ENCODE results near the gene HNRNPC. TPM values are rescaled to one million over a fixed set of nuclear protein-coding genes. Genes with fewer than 3 reads are reported as not detected.

HNRNPC gene
- total and polyA plus RNA-seq, 2 of the 8 experiments (the other 6 are each of a cell fraction or from before 2014, with no cell fraction given) = 781 to 1,207 TPM

DNA sequence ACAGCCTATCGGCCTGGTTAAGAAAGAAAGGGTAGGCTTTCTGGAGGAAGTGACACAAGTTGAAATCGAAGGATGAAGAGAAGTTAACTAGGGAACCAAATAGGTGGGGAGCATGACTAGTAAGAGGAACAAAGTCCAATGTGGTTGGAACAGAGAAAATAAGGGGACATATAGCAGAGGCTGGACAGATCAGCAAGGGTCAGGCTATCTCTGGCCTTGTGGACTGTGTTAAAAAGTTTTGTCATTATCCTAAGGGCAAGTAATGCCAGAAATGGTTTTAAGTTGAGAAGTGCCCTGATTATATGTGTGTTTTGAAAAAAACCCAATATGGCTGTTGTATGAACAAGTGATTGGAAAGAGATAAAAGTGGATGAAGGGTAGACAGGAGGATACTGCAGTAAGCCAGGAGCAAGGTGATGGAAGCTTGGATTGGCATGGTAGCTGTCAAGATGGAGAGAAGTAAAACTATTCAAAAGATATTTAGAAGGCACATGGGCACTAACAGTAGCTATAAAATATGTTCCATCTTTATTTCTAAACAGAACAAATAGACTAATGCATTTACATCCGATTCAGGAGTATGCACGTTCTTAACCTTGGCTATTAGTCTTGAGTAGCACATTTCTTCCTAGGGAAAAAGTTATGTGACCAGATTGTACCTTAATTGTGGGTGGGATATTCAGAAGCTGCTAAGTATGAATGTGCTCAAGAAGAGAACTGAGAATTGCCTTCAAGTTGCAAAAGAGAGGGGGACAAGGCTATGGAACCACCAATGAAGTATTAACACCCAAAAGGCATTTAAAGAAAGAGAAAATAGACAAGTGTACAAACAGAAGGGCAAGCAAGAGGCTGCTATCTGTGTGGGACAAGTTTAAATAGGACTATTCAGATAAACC, 66.5 kb downstream of the HNRNPC start:
- TF ChIP-seq POLR2AphosphoS5 (IDR thresholded peaks at IDR 0.05; ENCODE audit: low read depth, low read length) (0 out of 2 replicates have a peak, but pooled peaks have one; percentile 45), TBP (IDR thresholded peaks at IDR 0.05; ENCODE audit: low read depth, low read length) (no peak), BCL11A (IDR thresholded peaks at IDR 0.05; ENCODE audit: low read depth in 2 of 2, low read length in 2 of 2) (no peak)
- no peak overlapping the region for H3K14ac ChIP-seq (ENCODE audit: insufficient read length)
- H2BK5ac ChIP-seq (ENCODE audit: low read depth, low read length) = no peak overlapping the region
- no peak overlapping the region for H2AFZ ChIP-seq (ENCODE audit: low read length)
- POLR2A ChIA-PET (ENCODE audit: partially characterized antibody) = interaction anchor here (0.6 to 7.6 kb wide), 19 partner anchors 9 to 1734 kb away, joined by 3 to 101 read pairs (median 3); partner anchors contain the start of genes ARHGEF40 and HNRNPC
- H3K23ac ChIP-seq (ENCODE audit: insufficient read length) = no peak overlapping the region
- no peaks in the 10 kb centered on the region for H3K9me3 ChIP-seq (ENCODE audit: insufficient read depth in 2 of 2, low read depth in 1 of 2, low read length in 1 of 2)
- H3K79me1 ChIP-seq (ENCODE audit: low read depth, low read length) = 0 out of 2 replicates have a peak, but pooled peaks cover 3% of the 10 kb centered on the region
- no peak overlapping the region for H2BK120ac ChIP-seq (replicated peaks; ENCODE audit: low read depth, low read length)
- no peak overlapping the region for H3K18ac ChIP-seq (ENCODE audit: extremely low read depth, low read length)
- no peak overlapping the region for H4K5ac ChIP-seq (ENCODE audit: insufficient read length, low read depth, low read length)
- H3K9ac ChIP-seq (replicated peaks in 1 of 4; ENCODE audit: extremely low read depth in 1 of 4, low read depth in 3 of 4, low read length in 3 of 4) = no peak overlapping the region
- no peaks in the 10 kb centered on the region for H3K23me2 ChIP-seq (ENCODE audit: low read depth, low read length)
- H2BK12ac ChIP-seq (ENCODE audit: low read depth, low read length) = no peak overlapping the region
- no peak overlapping the region for H3K4me2 ChIP-seq (ENCODE audit: insufficient read depth in 1 of 2, low read depth in 2 of 2, low read length in 2 of 2)
- no peak overlapping the region for H2BK20ac ChIP-seq (ENCODE audit: low read length)
- H3K4me3 ChIP-seq (ENCODE audit: extremely low read depth in 1 of 4, insufficient read depth in 2 of 4, low read depth in 3 of 4, low read length in 4 of 4) = no peak overlapping the region
- peaks cover 0 to 9% (median 2%) of the 10 kb centered on the region in 4 experiments; a peak in 5 of 7 replicates for H3K4me1 ChIP-seq (replicated peaks in 1 of 4; ENCODE audit: control insufficient read depth in 3 of 4, insufficient read depth in 4 of 4, low read length in 3 of 4)
- DNase-seq (ENCODE audit: low read depth in 1 of 2, low spot score in 2 of 2) (no peak), FAIRE-seq (no peak)
- 85% methylated on average over 4 of the region's 4 CpGs; no CpG with 5 or more reads in 1 of the 2 experiments for WGBS, 2 experiments (ENCODE audit: extremely low coverage in 1 of 2, insufficient coverage in 1 of 2, insufficient read length in 1 of 2, insufficient replicate concordance in 2 of 2, low coverage in 1 of 2, low lambda C conversion rate in 2 of 2, missing lambda C conversion rate in 1 of 2)
- H2AK5ac ChIP-seq (ENCODE audit: low read depth, low read length) = no peak overlapping the region
- no peak overlapping the region for H3K27ac ChIP-seq (ENCODE audit: low read depth, low read length)
- peaks cover 3 to 4% of the 10 kb centered on the region in 2 experiments for H4K20me1 ChIP-seq (replicated peaks in 1 of 2; ENCODE audit: control insufficient read depth in 1 of 2, insufficient read depth in 2 of 2, low read length in 2 of 2)
- H3K79me2 ChIP-seq (ENCODE audit: control insufficient read depth in 1 of 2, insufficient read depth in 2 of 2, low read length in 2 of 2) = no peaks in the 10 kb centered on the region
- no peak overlapping the region for H3K4ac ChIP-seq (replicated peaks; ENCODE audit: insufficient read length, low read depth, low read length)
- no peaks in the 10 kb centered on the region for H3K27me3 ChIP-seq (replicated peaks in 1 of 4; ENCODE audit: control insufficient read depth in 3 of 4, extremely low read depth in 1 of 4, insufficient read depth in 3 of 4, low read length in 3 of 4)
- peaks cover 0 to 19% (median 4%) of the 10 kb centered on the region in 4 experiments; a peak in 4 of 8 replicates for H3K36me3 ChIP-seq (ENCODE audit: control insufficient read depth in 2 of 4, insufficient read depth in 4 of 4, low read length in 3 of 4)
- no peak overlapping the region for H2BK15ac ChIP-seq (ENCODE audit: low read length)
- no peak overlapping the region for H4K91ac ChIP-seq (replicated peaks; ENCODE audit: insufficient read length, low read length)
- H4K8ac ChIP-seq (ENCODE audit: extremely low read depth, insufficient read depth, low read length) = no peak overlapping the region
- CTCF ChIA-PET (ENCODE audit: partially characterized antibody) = no interaction called here
- no peak overlapping the region for H3K56ac ChIP-seq (replicated peaks; ENCODE audit: insufficient read length, low read depth, low read length)

All from H1 (cell line).